MM.1S (cell line): ENCODE data around the gene GLCE.
"Not testable (repeated sequence)": the region's sequence is repeated elsewhere in the genome, so short reads cannot be mapped to it uniquely, and the experiment has no call there.

ENCODE experiments used
- DNase-seq: peaks from one replicate; pipeline ENCODE4 v3.0.0-alpha.2; 2015
- H2AFZ ChIP-seq: fragments of 300-600 bp; sonication (generic); 2 replicates; pipeline ENCODE4 v1.6.0; 2016; ENCODE audit warnings: antibody characterized with exemption, low read length
- H3F3A ChIP-seq: fragments of 300-600 bp; sonication (generic); 2 replicates; pipeline ENCODE4 v1.6.1; 2016; ENCODE audit warnings: mild to moderate bottlenecking, antibody characterized with exemption, low read length, moderate library complexity, mixed read lengths; ENCODE audit not compliant: insufficient read depth
- H3K27ac ChIP-seq: fragments of 300-600 bp; sonication (generic); 2 replicates; pipeline ENCODE4 v1.5.1; 2016; ENCODE audit warnings: mild to moderate bottlenecking, low read length
- H3K27me3 ChIP-seq: fragments of 300-600 bp; sonication (generic); replicated peaks from 2 replicates; pipeline ENCODE4 v1.6.0; 2016; ENCODE audit warnings: low read length; ENCODE audit not compliant: insufficient read depth
- H3K36me3 ChIP-seq: fragments of 300-600 bp; sonication (generic); replicated peaks from 2 replicates; pipeline ENCODE4 v1.6.1; 2016; ENCODE audit warnings: mild to moderate bottlenecking, low read length, mixed read lengths; ENCODE audit not compliant: insufficient read depth
- H3K4me1 ChIP-seq: fragments of 300-600 bp; sonication (generic); 2 replicates; pipeline ENCODE4 v1.6.1; 2016; ENCODE audit warnings: low read length, mixed read lengths
- H3K4me2 ChIP-seq: fragments of 300-600 bp; sonication (generic); 2 replicates; pipeline ENCODE4 v1.6.0; 2016; ENCODE audit warnings: low read depth, low read length
- H3K4me3 ChIP-seq: fragments of 300-600 bp; sonication (generic); 2 replicates; pipeline ENCODE4 v1.5.1; 2016; ENCODE audit warnings: low read length, mixed read lengths
- H3K79me2 ChIP-seq: fragments of 300-600 bp; sonication (generic); 2 replicates; pipeline ENCODE4 v1.6.1; 2016; ENCODE audit warnings: mixed run types, low read length, mixed read lengths
- H3K9ac ChIP-seq: fragments of 300-600 bp; sonication (generic); 2 replicates; pipeline ENCODE4 v1.6.1; 2016; ENCODE audit warnings: low read length, mixed read lengths
- H3K9me2 ChIP-seq: fragments of 300-600 bp; sonication (generic); replicated peaks from 2 replicates; pipeline ENCODE4 v1.6.1; 2016; ENCODE audit warnings: mild to moderate bottlenecking, low read length, mixed read lengths; ENCODE audit not compliant: insufficient read depth
- H3K9me3 ChIP-seq: fragments of 300-600 bp; sonication (generic); replicated peaks from 2 replicates; pipeline ENCODE4 v1.6.1; 2016; ENCODE audit warnings: mild to moderate bottlenecking, low read length, mixed read lengths; ENCODE audit not compliant: insufficient read depth
- H4K20me1 ChIP-seq: fragments of 300-600 bp; sonication (generic); 2 replicates; pipeline ENCODE4 v1.6.1; 2016; ENCODE audit warnings: mild to moderate bottlenecking, low read length, moderate library complexity, mixed read lengths; ENCODE audit not compliant: insufficient read depth
- EZH2 ChIP-seq: fragments of 300-600 bp; sonication (generic); optimal IDR thresholded peaks from 2 replicates; pipeline ENCODE3; 2017; ENCODE audit warnings: low read depth, mild to moderate bottlenecking, antibody characterized with exemption, low read length, mixed read lengths
- EZH2phosphoT487 ChIP-seq: fragments of 300-600 bp; sonication (generic); IDR thresholded peaks from 2 replicates; pipeline ENCODE4 v1.6.1; 2018; ENCODE audit warnings: antibody characterized with exemption, low read length
- TF ChIP-seq, protein P1 (sequence below): fragments of 300-600 bp; sonication (generic); IDR thresholded peaks from 2 replicates; pipeline ENCODE4 v1.5.1; 2016; ENCODE audit warnings: antibody characterized with exemption, low read length, mixed read lengths

The GLCE gene

DNA sequence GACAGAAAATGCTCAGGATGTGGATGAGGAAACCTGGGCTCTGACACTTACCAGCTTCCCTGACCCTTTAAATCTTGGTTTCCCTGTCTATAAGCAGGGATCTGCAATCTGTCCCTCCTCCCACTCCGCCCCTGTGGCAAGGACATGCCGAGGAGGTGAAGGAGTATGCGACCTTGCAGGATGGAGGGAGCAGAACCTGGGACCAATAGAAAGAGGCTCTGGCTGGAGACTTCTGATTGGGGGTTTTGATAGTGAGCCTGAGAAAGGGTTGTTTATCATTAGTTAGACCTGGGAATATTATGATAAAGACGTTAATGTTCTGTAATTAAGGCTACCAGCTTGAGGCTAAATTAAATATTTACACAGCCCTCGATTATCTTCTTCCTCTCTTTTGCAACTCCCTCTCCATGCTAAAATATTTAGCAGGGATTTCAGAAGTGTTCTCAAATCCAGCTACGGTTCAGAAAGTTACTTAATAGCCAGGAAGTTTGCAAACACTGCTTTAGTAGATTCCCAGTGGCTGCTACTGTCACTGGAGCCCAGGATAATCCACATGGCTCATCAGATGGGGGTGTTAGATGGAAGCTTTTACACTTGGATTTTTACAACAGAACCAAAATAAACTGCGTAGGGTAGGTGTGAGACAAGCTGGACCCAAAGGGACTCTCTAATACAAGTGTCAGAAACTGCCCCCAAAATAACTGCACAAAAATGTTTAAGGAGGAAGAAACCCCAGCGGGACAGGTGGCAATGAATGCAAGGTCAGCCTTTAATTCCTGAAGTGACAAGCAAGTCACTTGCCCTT, 129.1 kb downstream of the GLCE start:
- Histone ChIP-seq H3K9ac (no peak overlapping the region), H3K79me2 (no peaks in the 10 kb centered on the region), H3K36me3 (no peaks in the 10 kb centered on the region), H2AFZ (no peak overlapping the region), H3K9me3 (no peaks in the 10 kb centered on the region), H3K4me2 (no peak overlapping the region), H3K27ac (no peak overlapping the region), H3K4me1 (no peaks in the 10 kb centered on the region), H4K20me1 (no peaks in the 10 kb centered on the region), H3F3A (no peaks in the 10 kb centered on the region), H3K27me3 (no peaks in the 10 kb centered on the region), H3K4me3 (no peak overlapping the region), H3K9me2 (no peaks in the 10 kb centered on the region)
- no peak for DNase-seq
- no peak for TF ChIP-seq EZH2
- TF ChIP-seq EZH2phosphoT487: no peak
- TF ChIP-seq, protein P1, sequence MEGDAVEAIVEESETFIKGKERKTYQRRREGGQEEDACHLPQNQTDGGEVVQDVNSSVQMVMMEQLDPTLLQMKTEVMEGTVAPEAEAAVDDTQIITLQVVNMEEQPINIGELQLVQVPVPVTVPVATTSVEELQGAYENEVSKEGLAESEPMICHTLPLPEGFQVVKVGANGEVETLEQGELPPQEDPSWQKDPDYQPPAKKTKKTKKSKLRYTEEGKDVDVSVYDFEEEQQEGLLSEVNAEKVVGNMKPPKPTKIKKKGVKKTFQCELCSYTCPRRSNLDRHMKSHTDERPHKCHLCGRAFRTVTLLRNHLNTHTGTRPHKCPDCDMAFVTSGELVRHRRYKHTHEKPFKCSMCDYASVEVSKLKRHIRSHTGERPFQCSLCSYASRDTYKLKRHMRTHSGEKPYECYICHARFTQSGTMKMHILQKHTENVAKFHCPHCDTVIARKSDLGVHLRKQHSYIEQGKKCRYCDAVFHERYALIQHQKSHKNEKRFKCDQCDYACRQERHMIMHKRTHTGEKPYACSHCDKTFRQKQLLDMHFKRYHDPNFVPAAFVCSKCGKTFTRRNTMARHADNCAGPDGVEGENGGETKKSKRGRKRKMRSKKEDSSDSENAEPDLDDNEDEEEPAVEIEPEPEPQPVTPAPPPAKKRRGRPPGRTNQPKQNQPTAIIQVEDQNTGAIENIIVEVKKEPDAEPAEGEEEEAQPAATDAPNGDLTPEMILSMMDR: no peak

DNA sequence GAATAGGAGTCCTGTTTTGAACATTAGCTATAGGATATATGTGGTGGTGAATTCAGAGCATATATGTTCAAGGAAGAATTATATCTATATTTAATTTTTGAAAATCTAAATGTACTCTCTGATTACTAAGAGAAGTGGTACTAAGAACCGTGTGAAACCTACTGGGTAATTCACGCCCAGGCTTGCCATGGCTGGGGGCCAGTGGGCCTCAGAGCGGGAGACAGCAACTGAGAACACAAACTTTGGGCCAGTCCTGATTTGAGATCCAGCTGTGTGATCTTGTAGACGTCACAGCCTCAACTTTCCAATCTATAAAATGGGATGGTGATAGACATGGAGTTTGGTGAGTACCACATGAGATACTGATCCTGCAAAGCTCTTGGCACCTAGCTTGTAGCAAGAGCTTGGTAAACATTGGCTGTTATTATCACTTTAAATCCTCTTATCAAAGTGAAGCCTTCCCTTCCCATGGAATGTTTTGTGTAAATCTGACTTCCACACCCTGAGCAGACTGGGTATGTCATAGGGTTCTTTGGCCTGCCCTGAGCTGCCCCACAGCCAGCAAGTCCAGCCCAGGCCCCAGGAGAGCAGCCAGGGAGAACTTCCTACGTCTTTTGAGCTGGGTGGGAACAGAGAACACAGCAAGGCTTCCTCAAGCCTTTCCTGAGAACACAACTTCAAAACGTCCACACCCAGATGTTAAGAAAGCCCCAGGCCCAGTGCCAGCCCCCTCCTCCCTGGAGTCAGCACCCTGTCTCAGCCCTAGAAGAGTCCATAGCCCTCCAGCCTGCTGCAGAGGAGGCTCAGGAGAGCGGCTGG, 130.1 kb downstream of the GLCE start:
- no peaks in the 10 kb centered on the region for H3F3A ChIP-seq
- H3K4me2 ChIP-seq: no peak overlapping the region
- H3K9ac ChIP-seq: no peak overlapping the region
- H3K79me2 ChIP-seq: no peaks in the 10 kb centered on the region
- no peak for DNase-seq
- H3K9me3 ChIP-seq: no peaks in the 10 kb centered on the region
- no peaks in the 10 kb centered on the region for H3K4me1 ChIP-seq
- no peak overlapping the region for H3K4me3 ChIP-seq
- H3K27me3 ChIP-seq: no peaks in the 10 kb centered on the region
- no peaks in the 10 kb centered on the region for H3K36me3 ChIP-seq
- no peak overlapping the region for H3K27ac ChIP-seq
- no peaks in the 10 kb centered on the region for H4K20me1 ChIP-seq
- no peak for TF ChIP-seq EZH2
- TF ChIP-seq, protein P1: no peak
- no peak for TF ChIP-seq EZH2phosphoT487
- H3K9me2 ChIP-seq: no peaks in the 10 kb centered on the region
- no peak overlapping the region for H2AFZ ChIP-seq

GRCh38 chr15:69291651-69292050, 131.2 kb downstream of the GLCE start:
- not testable (repeated sequence) for H3F3A ChIP-seq, H3K9me2 ChIP-seq, H3K4me1 ChIP-seq, H3K9me3 ChIP-seq, H3K4me2 ChIP-seq, H3K9ac ChIP-seq, H2AFZ ChIP-seq, H3K36me3 ChIP-seq, H4K20me1 ChIP-seq, H3K27ac ChIP-seq, H3K27me3 ChIP-seq, DNase-seq, H3K4me3 ChIP-seq, H3K79me2 ChIP-seq
